ENCODE data around the gene EIF3I. TPM values are rescaled to one million over a fixed set of nuclear protein-coding genes. Genes with fewer than 3 reads are reported as not detected.
A peak's percentile ranks its signal among the peaks of the same experiment; 100 is the strongest.

Gene EIF3I
- total RNA-seq, 1 donor from 2014 or later, result 265 TPM

DNA sequence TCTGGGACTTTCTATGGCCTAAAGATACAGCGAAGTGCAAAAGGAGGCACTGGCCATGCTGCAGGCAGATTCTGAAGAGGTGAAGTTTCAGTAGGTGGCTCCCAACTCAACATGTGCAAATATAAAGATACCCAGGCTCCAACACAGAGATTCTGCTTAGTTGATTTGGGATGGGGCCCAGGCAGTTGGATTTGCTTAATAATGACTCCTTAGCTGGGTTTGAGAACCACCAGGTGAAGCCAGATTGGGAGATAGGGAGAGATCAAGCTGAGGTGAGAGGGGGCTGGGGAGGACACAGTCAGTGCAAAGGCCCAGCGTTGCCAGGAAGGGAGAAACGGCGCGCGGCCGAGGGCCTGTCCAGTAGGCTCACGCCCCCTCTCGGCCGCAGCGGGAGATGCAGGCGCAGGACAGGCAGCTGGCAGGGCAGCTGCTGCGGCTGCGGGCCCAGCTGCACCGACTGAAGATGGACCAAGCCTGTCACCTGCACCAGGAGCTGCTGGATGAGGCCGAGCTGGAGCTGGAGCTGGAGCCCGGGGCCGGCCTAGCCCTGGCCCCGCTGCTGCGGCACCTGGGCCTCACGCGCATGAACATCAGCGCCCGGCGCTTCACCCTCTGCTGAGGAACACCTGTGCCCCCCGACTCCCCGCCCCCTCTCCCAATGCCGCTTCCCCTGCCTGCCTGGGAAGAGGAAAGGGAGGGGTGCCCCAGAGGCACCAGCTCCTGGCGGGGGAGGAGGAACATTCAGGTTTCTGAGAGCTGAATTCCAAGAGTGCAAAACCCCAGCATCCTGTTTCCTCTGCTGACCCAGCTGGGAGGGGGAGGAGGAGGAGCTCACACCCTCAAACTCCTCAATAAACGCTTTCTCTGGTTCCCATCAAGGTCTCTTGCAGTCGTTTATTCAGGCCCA lies 26.0 kb downstream of the EIF3I start:
- peak; percentile 84 for TF ChIP-seq CTCF (IDR thresholded peaks at IDR 0.05; ENCODE audit: insufficient read depth, low read length, poor library complexity, severe bottlenecking)
- DNase-seq (ENCODE audit: low read depth), result no peak
- Histone ChIP-seq H3K27me3 (ENCODE audit: control insufficient read depth, insufficient read depth, low read length) (no peaks in the 10 kb centered on the region), H3K4me3 (ENCODE audit: low read depth, low read length) (no peak overlapping the region), H3K36me3 (ENCODE audit: control insufficient read depth, insufficient read depth, low read length) (no peaks in the 10 kb centered on the region)

DNA sequence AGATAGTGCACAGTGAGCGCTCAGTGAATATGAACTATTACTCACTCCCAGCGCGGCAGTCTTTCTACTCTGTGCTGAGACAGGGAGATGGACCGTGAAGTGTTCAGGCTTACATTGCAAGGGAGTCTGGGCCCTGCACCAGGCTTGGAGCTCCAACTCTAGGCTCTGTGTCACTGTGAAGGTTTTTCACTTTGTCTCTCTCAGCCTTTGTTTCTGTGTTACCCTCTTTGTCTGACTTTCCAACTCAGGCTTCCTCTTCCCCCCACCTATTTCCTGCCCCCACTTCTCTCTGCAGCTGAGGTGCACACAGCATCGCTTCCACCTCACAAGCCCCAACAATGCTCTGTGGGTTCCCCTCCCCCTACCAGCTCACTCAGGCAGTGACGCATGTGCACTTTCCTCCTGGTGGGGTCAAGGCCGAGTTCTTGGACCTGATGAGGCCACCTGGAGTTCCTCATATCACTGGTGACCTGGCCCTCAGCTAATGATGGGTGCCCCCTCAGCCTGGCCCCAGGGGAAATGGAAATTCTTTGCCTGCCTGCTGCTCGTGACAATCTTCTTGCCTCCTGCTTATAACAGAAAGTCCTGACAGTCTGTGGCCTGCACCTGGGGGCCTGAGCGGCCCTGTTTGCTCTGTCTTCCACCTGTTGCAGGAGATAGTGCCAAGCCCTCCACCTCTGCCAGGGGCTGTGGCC lies 27.8 kb downstream of the EIF3I start:
- DNase-seq (ENCODE audit: low read depth), result no peak
- no peak overlapping the region for H3K4me3 ChIP-seq (ENCODE audit: low read depth, low read length)
- TF ChIP-seq CTCF (IDR thresholded peaks at IDR 0.05; ENCODE audit: insufficient read depth, low read length, poor library complexity, severe bottlenecking), result no peak
- no peaks in the 10 kb centered on the region for H3K27me3 ChIP-seq (ENCODE audit: control insufficient read depth, insufficient read depth, low read length)
- H3K36me3 ChIP-seq (ENCODE audit: control insufficient read depth, insufficient read depth, low read length), result no peaks in the 10 kb centered on the region

- no peaks in the 10 kb centered on the region for H3K27me3 ChIP-seq (ENCODE audit: control insufficient read depth, insufficient read depth, low read length)
- H3K36me3 ChIP-seq (ENCODE audit: control insufficient read depth, insufficient read depth, low read length), result no peaks in the 10 kb centered on the region
- H3K4me3 ChIP-seq (ENCODE audit: low read depth, low read length), result no peak within 1 kb of the TSS
- DNase-seq (ENCODE audit: low read depth), result no peak
- TF ChIP-seq CTCF (IDR thresholded peaks at IDR 0.05; ENCODE audit: insufficient read depth, low read length, poor library complexity, severe bottlenecking), result no peak
Measured at GRCh38 chr1:32250893-32251716, 28.9 kb downstream of the EIF3I start, which contains the start of gene LCK. TSS of gene LCK (plus strand) at chr1:32251265. CDS start at chr1:32274330, 23,065 bp downstream.

GRCh38 chr1:32255072-32256071 lies 33.2 kb downstream of the EIF3I start:
- H3K27me3 ChIP-seq (ENCODE audit: control insufficient read depth, insufficient read depth, low read length), result no peaks in the 10 kb centered on the region
- DNase-seq (ENCODE audit: low read depth), result no peak
- no peak overlapping the region for H3K4me3 ChIP-seq (ENCODE audit: low read depth, low read length)
- no peaks in the 10 kb centered on the region for H3K36me3 ChIP-seq (ENCODE audit: control insufficient read depth, insufficient read depth, low read length)
- no peak for TF ChIP-seq CTCF (IDR thresholded peaks at IDR 0.05; ENCODE audit: insufficient read depth, low read length, poor library complexity, severe bottlenecking)
